H9 (cell line): ENCODE measurements around the gene CHL1. TPM values are rescaled to one million over a fixed set of nuclear protein-coding genes. Genes with fewer than 3 reads are reported as not detected.

Experiments
- DNase-seq: peaks from one replicate; pipeline ENCODE4 v3.0.0-alpha.2; 2017
- H2AFZ ChIP-seq: one replicate; pipeline ENCODE4 v1.6.1; 2013; ENCODE audit warnings: mild to moderate bottlenecking, low read length, control low read depth, moderate library complexity
- H2AK5ac ChIP-seq: 2 replicates; pipeline ENCODE4 v1.6.1; 2013; ENCODE audit warnings: low read length, control low read depth, mixed read lengths; ENCODE audit not compliant: insufficient read length
- H2BK120ac ChIP-seq: one replicate; pipeline ENCODE4 v1.6.1; 2013; ENCODE audit warnings: low read depth, mild to moderate bottlenecking, low read length, control low read depth, inconsistent platforms; ENCODE audit not compliant: poor library complexity, severe bottlenecking
- H2BK12ac ChIP-seq: 2 replicates; pipeline ENCODE4 v1.6.1; 2013; ENCODE audit warnings: low read length, control low read depth, mixed read lengths, low read depth; ENCODE audit not compliant: insufficient read length
- H2BK15ac ChIP-seq: 2 replicates; pipeline ENCODE4 v1.6.1; 2013; ENCODE audit warnings: low read depth, low read length, control low read depth
- H2BK20ac ChIP-seq: one replicate; pipeline ENCODE4 v1.6.1; 2013; ENCODE audit warnings: low read depth, mild to moderate bottlenecking, low read length, control low read depth, inconsistent platforms; ENCODE audit not compliant: poor library complexity, severe bottlenecking
- H2BK5ac ChIP-seq: 2 replicates; pipeline ENCODE4 v1.6.1; 2013; ENCODE audit warnings: low read length, control low read depth, mixed read lengths; ENCODE audit not compliant: insufficient read length
- H3K14ac ChIP-seq: 2 replicates; pipeline ENCODE4 v1.6.1; 2013; ENCODE audit warnings: low read length, control low read depth; ENCODE audit not compliant: insufficient read depth
- H3K18ac ChIP-seq: 2 replicates; pipeline ENCODE4 v1.6.1; 2013; ENCODE audit warnings: low read depth, mild to moderate bottlenecking, mixed read lengths, low read length, control low read depth; ENCODE audit not compliant: insufficient read length
- H3K23ac ChIP-seq: 2 replicates; pipeline ENCODE4 v1.6.1; 2013; ENCODE audit warnings: low read length, control low read depth, mixed read lengths, low read depth; ENCODE audit not compliant: insufficient read length
- H3K23me2 ChIP-seq: 2 replicates; pipeline ENCODE4 v1.6.1; 2013; ENCODE audit warnings: low read depth, mild to moderate bottlenecking, mixed read lengths, low read length, control low read depth; ENCODE audit not compliant: insufficient read length, poor library complexity, severe bottlenecking
- H3K27ac ChIP-seq: 2 replicates; pipeline ENCODE4 v1.5.1; 2013; ENCODE audit warnings: low read length, control low read depth, mixed read lengths, low read depth; ENCODE audit not compliant: insufficient read length
- H3K27me3 ChIP-seq: 2 replicates; pipeline ENCODE4 v1.6.1; 2013; ENCODE audit warnings: low read length, control low read depth, inconsistent platforms; ENCODE audit not compliant: insufficient read depth
- H3K4ac ChIP-seq: 2 replicates; pipeline ENCODE4 v1.6.1; 2013; ENCODE audit warnings: low read depth, mild to moderate bottlenecking, control low read depth, inconsistent platforms, low read length, moderate library complexity
- H3K4me1 ChIP-seq: 2 replicates; pipeline ENCODE4 v1.6.1; 2013; ENCODE audit warnings: low read length, control low read depth, inconsistent platforms; ENCODE audit not compliant: insufficient read depth
- H3K4me2 ChIP-seq: 2 replicates; pipeline ENCODE4 v1.6.1; 2013; ENCODE audit warnings: low read length, control low read depth, mixed read lengths; ENCODE audit not compliant: insufficient read length, insufficient read depth
- H3K56ac ChIP-seq: 2 replicates; pipeline ENCODE4 v1.6.1; 2013; ENCODE audit warnings: low read depth, mild to moderate bottlenecking, mixed read lengths, low read length, control low read depth; ENCODE audit not compliant: insufficient read length
- H3K79me1 ChIP-seq: 2 replicates; pipeline ENCODE4 v1.6.1; 2013; ENCODE audit warnings: low read depth, mild to moderate bottlenecking, moderate library complexity, low read length, control low read depth, inconsistent platforms; ENCODE audit not compliant: insufficient read depth, poor library complexity, severe bottlenecking
- H3K79me2 ChIP-seq: 2 replicates; pipeline ENCODE4 v1.6.1; 2013; ENCODE audit warnings: low read length, control low read depth, inconsistent platforms; ENCODE audit not compliant: insufficient read depth
- H3K9ac ChIP-seq: 2 replicates; pipeline ENCODE4 v1.6.1; 2013; ENCODE audit warnings: low read length, control low read depth, mixed read lengths; ENCODE audit not compliant: insufficient read length; ENCODE audit errors: extremely low read depth
- H3K9me3 ChIP-seq: one replicate; pipeline ENCODE4 v1.6.1; 2013; ENCODE audit warnings: low read depth, low read length, inconsistent platforms; ENCODE audit not compliant: control insufficient read depth
- H3T11ph ChIP-seq: one replicate; pipeline ENCODE4 v1.6.1; 2013; ENCODE audit warnings: mild to moderate bottlenecking, low read length, control low read depth, inconsistent platforms
- H4K20me1 ChIP-seq: one replicate; pipeline ENCODE4 v1.6.1; 2013; ENCODE audit not compliant: control insufficient read depth, insufficient read length, insufficient read depth
- H4K5ac ChIP-seq: 2 replicates; pipeline ENCODE4 v1.6.1; 2013; ENCODE audit warnings: low read depth, mild to moderate bottlenecking, mixed read lengths, low read length, control low read depth; ENCODE audit not compliant: insufficient read length
- H4K8ac ChIP-seq: replicated peaks from 2 replicates; pipeline ENCODE4 v1.6.1; 2013; ENCODE audit warnings: low read length, control low read depth, mixed read lengths, low read depth; ENCODE audit not compliant: insufficient read length
- H4K91ac ChIP-seq: 2 replicates; pipeline ENCODE4 v1.6.1; 2013; ENCODE audit warnings: low read depth, mild to moderate bottlenecking, moderate library complexity, mixed read lengths, low read length, control low read depth; ENCODE audit not compliant: insufficient read length
- H3K27ac Mint-ChIP-seq, 3 experiments: 2 replicates in 2 of 3; 3 replicates in 1 of 3; pipeline ENCODE4 v1.8.0; 2020 to 2021; ENCODE audit warnings: mixed read lengths in 3 of 3, mild to moderate bottlenecking in 1 of 3, moderate library complexity in 1 of 3
- H3K27me3 Mint-ChIP-seq: 2 replicates; pipeline ENCODE4 v1.8.0; 2021; ENCODE audit warnings: low read depth, mild to moderate bottlenecking, moderate library complexity, mixed read lengths
- H3K36me3 Mint-ChIP-seq, 3 experiments: 2 replicates in 2 of 3; 3 replicates in 1 of 3; pipeline ENCODE4 v1.8.0; 2020 to 2021; ENCODE audit warnings: low read depth in 3 of 3, mixed read lengths in 3 of 3; ENCODE audit not compliant: insufficient read depth in 1 of 3
- H3K4me1 Mint-ChIP-seq, 2 experiments: 2 replicates each; pipeline ENCODE4 v1.8.0; 2020; ENCODE audit warnings: mixed read lengths in 2 of 2
- H3K4me3 Mint-ChIP-seq, 2 experiments: 2 replicates in 1 of 2; 3 replicates in 1 of 2; pipeline ENCODE4 v1.8.0; 2020 to 2021; ENCODE audit warnings: mild to moderate bottlenecking in 2 of 2, mixed read lengths in 2 of 2, moderate library complexity in 1 of 2
- H3K9me3 Mint-ChIP-seq, 2 experiments: 2 replicates in 1 of 2; 3 replicates in 1 of 2; pipeline ENCODE4 v1.8.0; 2020; ENCODE audit warnings: mild to moderate bottlenecking in 2 of 2, mixed read lengths in 2 of 2, moderate library complexity in 1 of 2
- CTCF ChIP-seq: fragments of 200-600 bp; sonication (generic); conservative IDR thresholded peaks from 3 replicates; pipeline ENCODE4 v1.8.0; 2021; ENCODE audit warnings: antibody characterized with exemption, mild to moderate bottlenecking
- WGBS: extraction: QIAGEN DNeasy Blood & Tissue Kit; methylation state at CpG from one replicate; pipeline ENCODE4 v1.1.7; 2013; ENCODE audit warnings: missing lambda C conversion rate, low lambda C conversion rate, mixed read lengths; ENCODE audit not compliant: insufficient read length; ENCODE audit errors: extremely low coverage; 5-methylcytosine and 5-hydroxymethylcytosine counted together
- total RNA-seq: library from RNA; stranded (reverse); gene quantifications from 2 replicates; pipeline ENCODE4 v1.2.1, GENCODE V29; 2021

Gene CHL1
- total RNA-seq, 1 experiment from 2014 or later = not detected

GRCh38 chr3:263393-263792, 66.8 kb downstream of the CHL1 start:
- DNase-seq = no peak
- H3T11ph ChIP-seq = no peak overlapping the region
- no peak overlapping the region for H3K56ac ChIP-seq

More at GRCh38 chr3:263393-263792, 66.8 kb downstream of the CHL1 start:
- H4K8ac ChIP-seq = no peak overlapping the region
- H2BK12ac ChIP-seq = no peak overlapping the region
- H3K14ac ChIP-seq = no peak overlapping the region
- no peak overlapping the region for H2BK15ac ChIP-seq
- TF ChIP-seq CTCF = no peak
- H3K23me2 ChIP-seq = no peaks in the 10 kb centered on the region
- H3K4ac ChIP-seq = no peak overlapping the region
- H3K4me1 Mint-ChIP-seq = peaks cover 2% of the 10 kb centered on the region in 2 experiments
- H3K27me3 Mint-ChIP-seq = 0 out of 2 replicates have a peak, but pooled peaks cover 2% of the 10 kb centered on the region
- no peak overlapping the region for H3K9ac ChIP-seq
- H3K79me1 ChIP-seq = no peaks in the 10 kb centered on the region
- no peak overlapping the region for H2BK20ac ChIP-seq
- H3K4me1 ChIP-seq = no peaks in the 10 kb centered on the region; the same call in 1 of the 2 replicates
- H4K91ac ChIP-seq = no peak overlapping the region
- H3K9me3 ChIP-seq = no peaks in the 10 kb centered on the region
- H2BK120ac ChIP-seq = no peak overlapping the region
- H3K27ac ChIP-seq = no peak overlapping the region
- no peak overlapping the region for H3K18ac ChIP-seq
- no CpG with 5 or more reads among the region's 4 CpGs for WGBS
- no peak overlapping the region for H3K4me2 ChIP-seq
- H2AFZ ChIP-seq = no peak overlapping the region
- H3K9me3 Mint-ChIP-seq = no peaks in the 10 kb centered on the region
- H2BK5ac ChIP-seq = no peak overlapping the region
- H3K27ac Mint-ChIP-seq = no peak overlapping the region
- H4K5ac ChIP-seq = no peak overlapping the region
- H4K20me1 ChIP-seq = no peaks in the 10 kb centered on the region
- no peak overlapping the region for H3K4me3 Mint-ChIP-seq
- no peaks in the 10 kb centered on the region for H3K79me2 ChIP-seq
- no peak overlapping the region for H3K23ac ChIP-seq
- no peak overlapping the region for H2AK5ac ChIP-seq
- no peaks in the 10 kb centered on the region; a peak in 2 of 7 replicates for H3K36me3 Mint-ChIP-seq
- no peaks in the 10 kb centered on the region for H3K27me3 ChIP-seq
